HTERT RPE-1 (cell line): ENCODE measurements around the gene OR5C1.

Experiments used
- in situ Hi-C: fragments of 300-500 bp; cut with MboI; formaldehyde crosslinking; loops from 4 replicates; pipeline ENCODE4 v1.14.3; 2020; ENCODE audit warnings: low sequenced_read_pairs

Gene OR5C1

DNA sequence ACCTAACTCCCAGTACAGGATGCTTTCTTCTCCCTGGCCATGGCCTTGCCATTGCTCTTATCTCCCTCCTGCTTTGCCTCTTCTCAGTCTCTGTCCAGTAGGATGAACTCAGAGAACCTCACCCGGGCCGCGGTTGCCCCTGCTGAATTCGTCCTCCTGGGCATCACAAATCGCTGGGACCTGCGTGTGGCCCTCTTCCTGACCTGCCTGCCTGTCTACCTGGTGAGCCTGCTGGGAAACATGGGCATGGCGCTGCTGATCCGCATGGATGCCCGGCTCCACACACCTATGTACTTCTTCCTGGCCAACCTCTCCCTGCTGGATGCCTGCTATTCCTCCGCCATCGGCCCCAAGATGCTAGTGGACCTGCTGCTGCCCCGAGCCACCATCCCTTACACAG is at the start of gene OR5C1:
Gene OR5C1, plus strand, starts transcription at position 103 of the 400 bp plus-strand sequence. Its CDS starts 0 bp downstream, at position 103.
- in situ Hi-C loops = no loop called here

DNA sequence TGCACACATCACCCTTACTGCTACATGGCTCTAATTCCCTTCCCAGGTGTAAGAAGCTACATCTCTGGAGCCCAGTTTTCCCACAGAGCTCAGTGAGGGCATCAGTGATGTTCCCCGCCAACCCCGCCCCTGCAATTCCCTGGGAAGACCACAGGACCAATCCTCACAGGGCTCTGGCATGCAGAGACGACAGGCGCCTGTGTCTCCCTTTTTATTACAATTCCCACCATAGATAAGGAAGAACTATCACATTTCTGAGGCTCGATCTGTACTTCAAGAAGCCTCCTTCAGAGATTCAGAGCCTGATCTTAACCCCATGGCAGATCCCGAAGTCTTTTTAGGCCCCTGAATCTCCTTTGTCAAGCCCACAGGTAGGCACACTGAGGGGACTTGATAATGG is 46.7 kb upstream of the OR5C1 start, which contains the start of gene OR1L6:
Gene OR1L6, plus strand, starts transcription at position 301 of the 400 bp plus-strand sequence. CDS start 7,545 bp downstream, outside the sequence.
- in situ Hi-C loops = no loop called here

GRCh38 chr9:122754825-122755224 is 33.9 kb upstream of the OR5C1 start:
- in situ Hi-C loops = no loop called here

- in situ Hi-C loops = no loop called here
Observed at GRCh38 chr9:122767817-122768216, 20.9 kb upstream of the OR5C1 start.

DNA sequence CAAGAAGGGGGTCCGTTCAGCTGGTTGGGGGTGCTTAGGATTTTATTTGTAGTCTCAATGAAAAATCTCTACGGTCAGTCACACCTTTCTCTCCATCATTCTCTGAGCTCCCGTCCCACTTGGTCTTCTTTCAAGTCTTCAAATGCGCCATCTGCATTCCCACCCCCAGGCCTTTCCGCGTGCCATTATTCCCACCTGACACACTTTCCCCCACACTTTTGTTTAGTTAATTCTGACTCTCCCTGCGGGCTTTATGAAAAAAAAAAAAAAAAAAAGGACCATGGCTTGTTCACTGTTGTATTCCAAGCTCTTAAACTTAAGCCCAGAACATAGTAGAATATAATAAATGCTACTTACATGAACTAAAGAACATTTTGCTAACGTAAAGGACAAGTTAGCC is 11.7 kb upstream of the OR5C1 start:
- in situ Hi-C loops = no loop called here

GRCh38 chr9:122777935-122778627 is 10.7 kb upstream of the OR5C1 start:
- in situ Hi-C loops = no loop called here

DNA sequence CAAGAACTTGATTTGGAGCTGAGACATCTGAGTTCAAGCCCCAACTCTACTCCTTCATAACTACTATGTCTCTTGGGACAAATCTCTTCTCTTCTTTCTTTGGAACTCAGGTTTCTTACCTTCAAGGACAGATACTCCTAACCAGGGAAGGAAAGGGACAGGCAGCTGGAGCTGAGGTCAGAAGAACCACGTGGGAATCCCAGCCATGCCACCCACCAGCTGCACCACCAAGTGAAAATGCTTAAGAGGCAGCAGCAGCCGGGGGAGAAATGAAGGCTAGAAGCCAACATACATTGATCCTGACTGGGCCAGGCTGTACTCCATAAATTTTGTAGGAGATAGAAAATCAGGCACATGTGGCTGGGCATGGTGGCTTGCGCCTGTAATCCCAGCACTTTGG is 9.6 kb upstream of the OR5C1 start:
- in situ Hi-C loops = no loop called here

DNA sequence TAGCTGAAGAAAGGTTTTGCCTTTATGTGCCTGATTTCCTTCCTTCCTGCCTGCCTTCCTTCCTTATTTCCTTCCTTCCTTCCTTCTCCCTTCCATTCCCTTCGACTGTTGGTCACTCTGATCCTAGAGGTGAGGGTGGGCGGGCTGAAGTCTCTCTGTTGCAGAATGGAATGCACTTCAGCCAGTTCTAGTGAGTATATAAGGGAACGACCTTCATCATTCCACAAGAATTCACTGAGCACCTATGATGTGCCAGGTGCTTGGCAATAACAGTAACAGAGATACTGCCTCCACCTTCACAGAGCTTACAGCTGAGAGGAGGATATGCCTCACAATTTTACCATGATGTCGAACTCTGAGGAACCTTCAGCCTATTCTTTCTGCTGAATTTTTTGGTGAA is 8.7 kb upstream of the OR5C1 start:
- in situ Hi-C loops = no loop called here

- in situ Hi-C loops = no loop called here
Observed at GRCh38 chr9:122781671-122782070, 7.1 kb upstream of the OR5C1 start.

DNA sequence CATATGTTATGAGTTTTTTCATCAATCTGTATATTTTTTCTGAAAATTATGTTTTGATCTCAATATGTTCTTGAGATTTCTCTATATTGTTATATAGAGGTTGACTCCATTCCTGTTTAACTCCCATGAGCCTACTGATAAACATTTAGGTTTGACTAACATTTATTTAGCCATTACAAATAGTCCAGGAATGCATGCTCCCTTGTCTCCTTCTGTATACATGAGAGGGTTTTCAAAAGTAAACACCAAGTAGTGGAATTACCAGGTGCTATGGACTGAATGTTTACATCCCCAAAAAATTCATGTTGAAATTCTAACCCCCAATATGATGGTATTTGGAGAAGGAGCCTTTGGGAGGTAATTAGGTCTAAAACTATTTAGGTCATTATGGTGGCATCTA is 3.5 kb upstream of the OR5C1 start:
- in situ Hi-C loops = no loop called here

DNA sequence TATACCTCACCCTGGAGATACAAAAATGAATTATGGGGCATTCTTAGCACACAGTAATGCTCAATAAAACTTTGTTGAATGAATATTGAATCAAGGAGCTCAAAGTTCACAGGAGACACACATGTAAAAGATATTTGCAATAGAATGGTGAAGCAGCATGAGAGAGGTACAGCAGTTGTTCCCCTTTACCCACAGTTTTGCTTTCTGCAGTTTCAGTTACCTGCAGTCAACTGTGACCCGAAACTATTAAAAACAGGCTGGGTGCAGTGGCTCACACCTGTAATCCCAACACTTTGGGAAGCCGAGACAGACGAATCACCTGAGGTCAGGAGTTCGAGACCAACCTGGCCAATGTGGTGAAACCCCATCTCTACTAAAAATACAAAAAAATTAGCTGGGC is 2.4 kb upstream of the OR5C1 start:
- in situ Hi-C loops = no loop called here

DNA sequence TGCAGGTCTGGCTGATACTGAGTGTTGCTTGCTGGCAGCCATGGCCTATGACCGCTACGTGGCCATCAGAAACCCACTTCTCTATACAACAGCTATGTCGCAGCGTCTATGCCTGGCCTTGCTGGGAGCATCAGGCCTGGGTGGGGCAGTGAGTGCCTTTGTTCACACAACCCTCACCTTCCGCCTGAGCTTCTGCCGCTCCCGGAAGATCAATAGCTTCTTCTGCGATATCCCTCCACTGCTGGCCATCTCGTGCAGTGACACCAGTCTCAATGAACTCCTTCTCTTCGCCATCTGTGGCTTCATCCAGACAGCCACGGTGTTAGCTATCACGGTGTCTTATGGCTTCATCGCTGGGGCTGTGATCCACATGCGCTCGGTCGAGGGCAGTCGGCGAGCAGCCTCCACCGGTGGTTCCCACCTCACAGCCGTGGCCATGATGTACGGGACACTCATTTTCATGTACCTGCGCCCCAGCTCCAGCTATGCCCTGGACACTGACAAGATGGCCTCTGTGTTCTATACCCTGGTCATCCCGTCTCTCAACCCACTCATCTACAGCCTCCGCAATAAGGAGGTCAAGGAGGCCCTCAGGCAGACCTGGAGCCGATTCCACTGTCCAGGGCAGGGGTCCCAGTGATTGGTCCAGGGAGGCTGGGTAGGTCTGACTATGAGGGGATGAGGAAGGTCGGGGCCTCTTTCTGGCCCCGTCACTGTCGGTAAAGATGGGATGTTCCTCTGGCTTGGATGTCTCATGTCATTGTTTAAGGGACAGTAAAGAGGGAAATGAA is 718 bp downstream of the OR5C1 start:
- in situ Hi-C loops = no loop called here

- in situ Hi-C loops = no loop called here
Observed at GRCh38 chr9:122791872-122792669, 3.3 kb downstream of the OR5C1 start.

DNA sequence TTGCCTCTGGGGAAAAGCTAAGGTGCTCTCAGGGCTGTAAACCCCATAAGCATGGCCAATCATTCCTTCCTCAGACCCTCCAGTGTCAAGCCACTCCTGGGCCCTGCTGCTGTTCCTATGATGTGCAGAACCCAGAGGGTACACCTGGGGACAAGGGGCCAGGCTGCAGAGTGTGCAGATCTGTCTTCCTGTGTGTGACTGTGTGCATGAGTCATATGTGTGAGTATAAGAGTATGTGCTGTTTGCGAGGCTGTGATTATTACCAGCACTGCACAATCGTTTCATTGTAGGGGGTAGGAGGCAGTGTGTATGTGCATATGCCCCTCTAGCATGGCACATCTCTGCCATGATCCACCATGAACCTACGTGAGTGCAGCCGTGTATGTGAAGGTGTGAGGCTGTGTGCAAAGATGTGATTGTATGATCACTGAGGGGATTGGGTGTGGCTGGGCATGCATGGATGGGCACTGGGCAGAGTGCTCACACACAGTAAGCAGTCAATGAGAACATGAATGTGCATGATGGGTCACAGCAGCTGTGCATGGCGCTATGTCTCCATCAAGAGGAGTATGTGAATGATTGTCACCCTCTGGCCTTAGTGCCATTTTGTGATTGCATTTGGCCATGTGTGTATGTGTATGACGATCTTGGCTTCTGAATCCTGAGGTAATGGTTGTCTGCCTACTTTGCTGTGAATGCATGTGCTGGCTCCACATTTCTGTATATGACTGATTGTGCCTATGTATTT is 8.8 kb downstream of the OR5C1 start:
- in situ Hi-C loops = no loop called here

DNA sequence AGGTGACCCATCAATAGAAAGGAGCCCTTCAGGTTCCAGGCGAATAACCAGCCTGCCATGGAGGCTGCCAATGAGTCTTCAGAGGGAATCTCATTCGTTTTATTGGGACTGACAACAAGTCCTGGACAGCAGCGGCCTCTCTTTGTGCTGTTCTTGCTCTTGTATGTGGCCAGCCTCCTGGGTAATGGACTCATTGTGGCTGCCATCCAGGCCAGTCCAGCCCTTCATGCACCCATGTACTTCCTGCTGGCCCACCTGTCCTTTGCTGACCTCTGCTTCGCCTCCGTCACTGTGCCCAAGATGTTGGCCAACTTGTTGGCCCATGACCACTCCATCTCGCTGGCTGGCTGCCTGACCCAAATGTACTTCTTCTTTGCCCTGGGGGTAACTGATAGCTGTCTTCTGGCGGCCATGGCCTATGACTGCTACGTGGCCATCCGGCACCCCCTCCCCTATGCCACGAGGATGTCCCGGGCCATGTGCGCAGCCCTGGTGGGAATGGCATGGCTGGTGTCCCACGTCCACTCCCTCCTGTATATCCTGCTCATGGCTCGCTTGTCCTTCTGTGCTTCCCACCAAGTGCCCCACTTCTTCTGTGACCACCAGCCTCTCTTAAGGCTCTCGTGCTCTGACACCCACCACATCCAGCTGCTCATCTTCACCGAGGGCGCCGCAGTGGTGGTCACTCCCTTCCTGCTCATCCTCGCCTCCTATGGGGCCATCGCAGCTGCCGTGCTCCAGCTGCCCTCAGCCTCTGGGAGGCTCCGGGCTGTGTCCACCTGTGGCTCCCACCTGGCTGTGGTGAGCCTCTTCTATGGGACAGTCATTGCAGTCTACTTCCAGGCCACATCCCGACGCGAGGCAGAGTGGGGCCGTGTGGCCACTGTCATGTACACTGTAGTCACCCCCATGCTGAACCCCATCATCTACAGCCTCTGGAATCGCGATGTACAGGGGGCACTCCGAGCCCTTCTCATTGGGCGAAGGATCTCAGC is 11.6 kb downstream of the OR5C1 start, which contains the start of gene OR1K1:
Gene OR1K1, plus strand, starts transcription at position 58 of the 995 bp plus-strand sequence. Its CDS starts 0 bp downstream, at position 58.
- in situ Hi-C loops = loop anchor here (25.0 kb wide), 1 partner anchor 338 kb away; no protein-coding TSS in a partner anchor

GRCh38 chr9:122806661-122807060 is 17.9 kb downstream of the OR5C1 start:
- in situ Hi-C loops = loop anchor here (25.0 kb wide), 1 partner anchor 344 kb away; no protein-coding TSS in a partner anchor

DNA sequence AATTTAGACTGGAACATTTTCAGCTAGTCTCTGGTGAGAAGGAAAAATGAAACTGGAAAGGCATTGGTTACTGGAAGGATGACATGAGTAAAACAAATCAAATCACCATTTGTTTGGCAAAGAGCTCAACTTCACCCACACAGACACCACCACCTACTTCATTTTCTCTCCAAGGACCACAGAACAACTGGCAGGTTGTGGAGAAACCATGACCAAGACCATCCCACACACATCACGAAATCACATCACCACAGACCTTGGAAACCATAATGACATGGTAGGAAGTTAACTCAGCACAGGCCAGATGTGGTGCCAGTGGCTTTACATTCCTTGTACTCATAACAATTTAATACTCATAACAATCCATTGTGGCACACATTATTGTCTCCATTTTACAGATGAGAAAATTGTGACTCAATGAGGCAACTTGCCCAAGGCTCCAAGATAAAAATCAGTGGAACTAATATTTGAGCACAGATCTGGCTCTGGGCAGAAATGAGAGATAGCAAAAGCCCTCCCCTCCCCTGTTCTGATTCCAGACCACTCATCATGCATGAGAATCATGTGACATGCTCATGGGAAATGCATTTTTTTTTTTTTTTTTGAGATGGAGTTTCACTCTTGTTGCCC is 18.7 kb downstream of the OR5C1 start:
- in situ Hi-C loops = loop anchor here (25.0 kb wide), 1 partner anchor 345 kb away; no protein-coding TSS in a partner anchor

GRCh38 chr9:122808141-122808540 is 19.4 kb downstream of the OR5C1 start:
- in situ Hi-C loops = loop anchor here (25.0 kb wide), 1 partner anchor 346 kb away; no protein-coding TSS in a partner anchor
